Cortex of kidney (tissue), 1 donor: ENCODE results near the gene UPF1.

Experiments used
- DNase-seq: peaks from one replicate; lab custom pipeline; 2025; lab: John Stamatoyannopoulos, UW

Gene UPF1

DNA sequence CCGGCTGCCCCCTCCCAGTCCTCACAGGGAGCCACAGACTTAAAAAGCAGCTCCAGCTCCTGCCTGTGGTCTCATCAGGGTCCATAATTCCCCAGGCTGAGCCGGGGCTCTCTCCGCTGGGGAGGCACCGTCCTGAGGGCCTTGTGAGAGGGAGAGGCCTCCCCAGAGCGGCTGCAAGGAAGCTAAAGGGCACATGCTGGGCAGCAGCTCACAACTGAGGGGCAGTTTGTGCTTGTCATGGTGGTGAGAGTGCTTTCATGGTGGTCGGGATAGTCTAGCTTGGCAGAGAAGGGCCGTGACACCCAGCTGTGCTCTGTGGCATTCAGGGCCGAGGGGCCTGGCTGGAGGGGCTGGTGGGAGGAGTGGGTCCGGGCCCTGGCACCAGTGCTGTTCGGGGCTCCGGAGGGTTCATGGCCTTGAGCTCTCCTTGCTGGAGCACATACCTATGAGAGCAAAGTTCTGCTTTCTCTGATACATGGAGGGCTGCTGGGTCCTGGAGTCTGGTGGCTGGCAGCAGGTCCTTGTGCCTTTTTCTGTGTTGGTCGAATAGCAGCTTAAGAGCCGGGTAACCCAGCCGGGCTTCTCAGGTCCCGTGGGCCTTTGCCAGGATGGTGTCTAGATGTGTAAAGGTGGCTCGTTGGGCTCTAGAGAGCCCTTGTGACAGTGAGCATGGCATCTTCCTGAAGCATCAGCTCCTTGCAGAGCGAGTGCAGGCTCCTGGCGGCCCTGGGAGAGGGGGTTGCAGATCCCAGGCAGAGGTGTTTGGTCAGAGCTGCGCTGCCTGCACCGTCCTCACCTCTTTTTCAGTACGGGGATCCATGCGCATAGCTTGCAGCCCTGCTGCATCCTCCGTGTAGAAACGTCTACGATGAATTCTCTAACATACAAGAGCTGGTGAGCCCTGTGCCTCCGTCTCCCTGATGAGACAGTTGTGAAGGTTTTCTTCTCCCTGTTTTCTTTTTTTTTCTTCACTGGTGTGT, 8.8 kb downstream of the UPF1 start:
- DNase-seq, result no peak

- DNase-seq, result no peak
Measured at GRCh38 chr19:18841400-18841799, 9.6 kb downstream of the UPF1 start.

DNA sequence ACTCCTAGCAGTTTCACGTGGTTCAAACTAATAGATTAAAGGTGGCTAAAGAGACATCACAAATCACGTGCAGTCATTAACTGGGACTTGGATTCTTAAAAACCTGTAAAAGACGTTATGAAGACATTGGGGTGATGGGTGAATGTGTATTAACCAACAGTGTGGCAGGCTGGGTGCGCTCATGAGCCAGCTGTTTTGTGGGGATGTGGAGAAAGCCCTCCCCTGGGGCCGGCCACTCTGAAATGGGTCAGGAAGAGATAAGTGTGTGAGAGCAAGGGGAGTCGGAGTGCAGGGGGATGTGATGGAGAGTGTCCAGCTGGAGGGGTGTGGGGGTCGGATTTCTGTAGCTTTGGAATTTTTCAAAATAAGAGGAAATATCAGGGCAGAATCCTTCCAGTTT, 10.4 kb downstream of the UPF1 start:
- DNase-seq, result no peak

DNA sequence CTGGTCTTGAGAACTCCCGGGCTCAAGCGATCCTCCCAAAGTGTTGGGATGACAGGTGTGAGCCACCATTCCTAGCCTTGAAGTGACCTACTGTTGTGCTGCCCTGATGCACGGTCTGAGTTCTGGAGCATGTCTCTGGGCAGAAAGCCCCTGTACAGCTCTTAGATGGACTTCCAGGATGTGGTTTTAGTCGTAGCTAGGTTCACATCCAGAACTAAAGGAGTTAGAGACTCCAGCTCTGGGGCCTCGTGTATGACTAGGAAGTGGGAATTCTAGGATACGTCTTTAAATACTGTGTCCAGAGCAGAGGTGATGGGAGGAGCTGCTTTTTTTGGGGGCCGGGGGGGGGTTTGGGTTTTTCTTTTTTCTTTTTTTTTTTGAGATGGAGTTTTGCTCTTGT, 12.2 kb downstream of the UPF1 start:
- no peak for DNase-seq

GRCh38 chr19:18844806-18845329, 13.1 kb downstream of the UPF1 start:
- no peak for DNase-seq

DNA sequence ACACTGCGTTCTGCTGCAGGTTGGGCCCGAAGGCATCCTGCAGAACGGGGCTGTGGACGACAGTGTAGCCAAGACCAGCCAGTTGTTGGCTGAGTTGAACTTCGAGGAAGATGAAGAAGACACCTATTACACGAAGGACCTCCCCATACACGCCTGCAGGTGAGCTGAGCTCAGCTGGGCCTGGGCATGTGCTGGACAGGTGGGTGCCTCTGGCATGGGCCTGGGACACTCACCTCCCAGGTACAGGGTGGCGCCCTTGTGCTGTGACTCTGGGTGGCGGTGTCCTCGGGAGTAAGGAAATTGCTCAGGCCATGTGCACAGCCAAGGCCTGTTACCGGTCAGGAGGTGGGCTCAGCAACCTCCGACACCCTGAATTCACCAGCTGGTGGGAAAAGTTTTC, 14.2 kb downstream of the UPF1 start:
- no peak for DNase-seq

DNA sequence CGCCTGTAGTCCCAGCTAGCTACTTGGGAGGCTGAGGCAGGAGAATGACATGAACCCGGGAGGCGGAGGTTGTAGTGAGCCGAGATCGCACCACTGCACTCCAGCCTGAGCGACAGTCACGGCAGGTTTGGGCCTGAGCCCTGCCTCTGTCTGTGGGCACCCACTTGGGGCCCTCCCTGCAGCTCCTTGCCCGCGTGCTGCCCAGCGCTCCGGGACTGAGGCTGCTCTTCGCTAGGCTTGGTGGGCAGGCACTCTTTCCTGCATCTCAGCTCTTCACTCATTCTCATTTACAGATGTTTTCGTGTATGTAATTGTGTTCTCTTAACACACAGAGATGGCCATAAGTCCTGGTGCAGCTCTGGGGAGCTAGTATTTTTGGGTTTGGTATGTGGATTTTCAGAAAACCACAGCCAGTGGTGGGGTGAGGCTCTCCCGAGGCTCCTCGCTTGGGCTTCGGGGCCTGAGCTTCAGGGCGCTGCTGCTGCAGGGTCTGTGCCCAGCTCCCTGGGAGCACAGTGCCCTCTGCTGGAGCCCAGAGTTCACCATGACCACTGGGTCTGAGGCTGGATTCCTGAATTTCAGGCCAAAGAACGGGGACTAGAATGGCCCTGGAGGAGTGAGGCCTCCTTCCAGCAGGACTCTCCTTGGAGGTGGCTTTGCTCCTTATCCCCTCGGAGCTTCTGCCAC, 15.2 kb downstream of the UPF1 start:
- no peak for DNase-seq

- no peak for DNase-seq
Measured at GRCh38 chr19:18847549-18848463, 16.0 kb downstream of the UPF1 start.

DNA sequence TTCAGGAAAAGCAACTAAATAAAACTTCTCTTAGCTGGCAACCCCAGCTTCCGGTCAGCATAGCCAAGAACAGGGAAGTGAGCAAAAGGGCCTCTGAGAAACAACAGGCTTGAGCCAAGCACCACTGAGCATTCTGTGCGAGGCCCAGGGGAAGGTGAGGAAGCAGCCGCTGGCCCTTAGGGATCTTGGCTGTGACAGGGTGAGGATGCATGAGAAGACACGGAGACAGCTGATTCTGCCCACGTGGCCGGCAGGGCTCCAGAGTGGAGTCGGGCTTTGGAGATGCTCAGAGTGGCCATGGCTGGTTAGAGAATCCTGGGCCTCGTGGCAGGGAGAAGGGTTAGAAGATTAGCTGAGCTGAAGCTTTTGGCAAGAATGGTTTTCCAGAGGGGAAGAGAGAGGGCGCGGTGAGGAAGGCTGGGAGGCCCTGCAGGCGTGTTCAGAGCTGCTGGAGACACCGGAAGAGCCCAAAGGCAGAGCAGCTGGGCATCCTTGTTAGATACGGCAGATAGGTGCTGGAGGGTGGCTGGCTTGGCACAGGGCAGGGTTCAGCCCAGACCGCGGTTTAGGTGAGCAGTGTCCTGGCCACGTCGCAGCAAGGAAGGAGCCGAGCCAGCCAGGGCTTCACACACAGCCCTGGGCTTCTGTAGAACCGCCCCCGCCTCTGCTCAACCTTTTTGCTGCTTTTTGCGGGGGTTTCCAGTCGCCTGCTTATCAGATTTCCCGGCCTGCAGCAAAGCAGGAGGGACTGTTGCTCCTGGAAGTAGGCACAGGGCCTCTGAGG, 17.3 kb downstream of the UPF1 start:
- no peak for DNase-seq

DNA sequence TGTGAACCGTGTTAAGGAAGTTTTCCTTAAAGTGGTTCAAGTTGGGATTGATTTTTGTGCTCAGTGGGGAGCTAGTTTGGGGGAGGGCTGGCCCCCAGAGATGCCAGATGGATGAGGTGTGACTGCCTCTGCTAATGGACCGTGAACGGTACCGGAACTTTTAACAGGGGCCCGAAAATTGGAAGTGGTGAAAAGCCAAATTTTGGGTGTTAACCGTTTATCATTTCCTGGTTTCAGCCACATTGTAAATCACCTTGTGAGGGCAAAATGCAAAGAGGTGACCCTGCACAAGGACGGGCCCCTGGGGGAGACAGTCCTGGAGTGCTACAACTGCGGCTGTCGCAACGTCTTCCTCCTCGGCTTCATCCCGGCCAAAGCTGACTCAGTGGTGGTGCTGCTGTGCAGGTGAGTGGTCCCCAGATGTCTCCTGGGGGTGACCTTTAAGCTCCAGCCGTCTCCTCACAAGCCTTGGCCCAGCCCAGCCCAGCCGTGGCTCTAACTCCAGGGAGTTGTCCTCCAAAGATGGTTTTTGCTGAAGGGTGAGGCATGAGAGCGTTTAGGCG, 18.2 kb downstream of the UPF1 start:
- DNase-seq, result no peak

DNA sequence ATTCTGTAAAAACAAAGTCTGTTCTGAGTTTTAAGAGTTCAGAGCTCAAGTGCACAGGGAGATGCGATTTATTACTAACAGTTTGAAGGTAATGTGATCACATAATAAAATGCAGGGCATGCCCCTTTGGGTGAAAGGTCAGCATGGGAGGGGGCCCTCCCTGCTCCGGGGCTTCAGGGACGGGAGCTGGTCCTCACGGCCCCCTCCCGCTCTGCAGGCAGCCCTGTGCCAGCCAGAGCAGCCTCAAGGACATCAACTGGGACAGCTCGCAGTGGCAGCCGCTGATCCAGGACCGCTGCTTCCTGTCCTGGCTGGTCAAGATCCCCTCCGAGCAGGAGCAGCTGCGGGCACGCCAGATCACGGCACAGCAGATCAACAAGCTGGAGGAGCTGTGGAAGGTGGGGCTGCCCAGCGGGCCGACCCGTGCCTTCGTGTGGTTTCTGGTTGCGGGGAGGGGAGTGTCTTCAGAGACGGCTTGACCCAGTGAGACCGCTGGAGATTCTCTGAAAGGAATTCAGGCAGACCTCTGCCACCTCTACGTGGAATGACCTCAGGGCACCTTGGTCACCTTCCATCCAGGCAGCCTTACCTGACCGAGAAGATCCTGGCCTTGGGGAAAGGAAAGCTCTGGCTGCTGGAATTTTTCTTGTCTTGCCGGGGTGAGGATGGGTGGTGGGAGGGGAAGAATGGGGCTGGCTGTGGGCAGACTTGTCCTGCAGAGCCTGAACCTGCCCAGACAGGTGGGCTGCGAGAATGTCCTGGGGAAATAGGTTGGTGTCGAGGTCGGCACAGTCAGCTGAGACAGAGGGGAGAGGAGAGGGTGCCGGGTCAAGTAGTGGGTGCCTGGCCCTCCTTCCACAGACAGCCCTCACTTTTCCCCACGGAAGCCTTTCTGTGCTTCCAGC, 19.0 kb downstream of the UPF1 start:
- DNase-seq, result no peak

DNA sequence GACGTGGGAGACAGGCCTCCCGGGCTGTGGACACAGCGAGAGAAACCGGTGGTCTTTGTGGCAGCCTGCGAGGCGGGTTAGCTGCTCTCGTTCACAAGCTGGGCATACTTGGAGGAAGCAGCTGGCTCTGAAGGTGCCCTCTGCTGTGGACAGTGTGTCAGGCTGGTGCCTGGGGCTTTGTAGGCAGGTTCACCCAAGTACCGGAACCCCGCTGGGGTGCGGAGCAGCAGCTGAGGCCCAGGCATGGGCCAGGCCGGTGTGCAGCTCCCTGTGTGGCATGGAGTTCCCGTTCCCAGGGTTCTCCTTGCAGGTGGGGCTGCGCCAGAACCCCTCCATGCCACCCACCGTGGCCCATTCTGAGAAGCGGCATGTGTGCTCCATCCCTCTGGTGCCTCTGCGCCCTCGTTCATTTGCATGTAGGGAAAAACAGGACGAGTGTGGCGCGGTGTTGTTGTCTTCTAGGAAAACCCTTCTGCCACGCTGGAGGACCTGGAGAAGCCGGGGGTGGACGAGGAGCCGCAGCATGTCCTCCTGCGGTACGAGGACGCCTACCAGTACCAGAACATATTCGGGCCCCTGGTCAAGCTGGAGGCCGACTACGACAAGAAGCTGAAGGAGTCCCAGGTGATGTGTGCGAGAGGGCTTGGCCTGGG, 20.0 kb downstream of the UPF1 start:
- no peak for DNase-seq

GRCh38 chr19:18852648-18853047, 20.9 kb downstream of the UPF1 start:
- DNase-seq, result no peak

GRCh38 chr19:18853755-18854427, 22.1 kb downstream of the UPF1 start:
- DNase-seq, result no peak

- no peak for DNase-seq
Measured at GRCh38 chr19:18854982-18855381, 23.2 kb downstream of the UPF1 start.

GRCh38 chr19:18855647-18856384, 24.1 kb downstream of the UPF1 start:
- DNase-seq, result no peak

DNA sequence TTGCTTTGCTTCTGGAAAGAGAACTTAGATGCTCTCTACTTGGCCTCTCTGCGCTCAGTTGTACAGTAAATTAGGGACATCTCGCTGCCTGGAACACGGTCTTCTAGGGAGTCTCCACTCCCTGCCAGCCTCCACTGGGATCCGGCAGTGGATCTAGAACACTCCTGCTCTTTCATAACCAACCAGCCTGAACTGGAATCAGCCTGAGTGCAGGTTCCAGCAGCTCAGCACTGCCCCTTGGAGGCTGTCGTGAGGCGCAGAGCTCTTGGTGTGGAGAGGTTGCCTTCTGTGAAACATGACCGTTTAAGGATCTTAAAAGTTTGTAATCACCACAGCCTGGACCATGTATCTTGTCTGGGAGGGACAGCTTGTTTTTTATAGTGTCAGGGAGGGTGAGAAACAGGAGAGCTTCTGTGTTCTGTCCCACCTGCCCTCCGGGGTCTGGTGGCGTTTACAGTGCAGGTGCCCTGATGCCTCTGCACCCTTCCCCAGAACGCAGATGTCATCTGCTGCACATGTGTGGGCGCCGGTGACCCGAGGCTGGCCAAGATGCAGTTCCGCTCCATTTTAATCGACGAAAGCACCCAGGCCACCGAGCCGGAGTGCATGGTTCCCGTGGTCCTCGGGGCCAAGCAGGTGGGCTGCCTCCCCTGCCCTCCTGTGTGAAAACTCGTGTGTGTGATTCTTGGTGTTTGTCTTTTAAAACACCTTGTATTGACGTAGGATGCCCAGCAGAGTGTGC, 24.8 kb downstream of the UPF1 start:
- DNase-seq, result no peak
